Heart left ventricle (tissue), 13 donors: ENCODE results near the gene RFPL4A.
"Not testable (repeated sequence)": the region's sequence is repeated elsewhere in the genome, so short reads cannot be mapped to it uniquely, and the experiment has no call there.

Experiments
- CTCF ChIP-seq, 12 donors: fragments of 200-600 bp; sonication (generic) in 4 of 12; IDR thresholded peaks; one replicate each; pipeline versions ENCODE4 v1.5.0 to v1.8.0; 2018 to 2022; ENCODE audit warnings: antibody characterized with exemption in 12 of 12, mild to moderate bottlenecking in 5 of 12
- POLR2A ChIP-seq, 2 donors: fragments of 450-650 bp; IDR thresholded peaks; one replicate each; pipeline ENCODE4 v1.6.1; 2017; ENCODE audit warnings: antibody characterized with exemption in 2 of 2, mild to moderate bottlenecking in 2 of 2, moderate library complexity in 2 of 2
- donor health status: ischemic (EF 13 %, LVEDD 7.1; RV severe dilation, severe dysfunction).
- donor health status: DM: no; HTN: yes; CAD: no.
- donor health status: DM: no; HTN: no; CAD: no.
- donor health status: ischemic (EF 25% LVEDD 6.9; RV normal size, moderate dysfunction).
- donor health status: ischemic (EF 25% LVEDD 5.7; RV mildly dilated, moderate dysfunction).
- donor health status: ischemic (EF 35%, LVEDD 5.7; RV mildly dilated, moderate dysfunction).
- donor health status: nonischemic (EF 11% LVEDD 7.7; RV severe dilation, severe dysfunction).
- donor health status: DM: yes; HTN: yes; CAD: no.
- donor health status: PGD.
- donor health status: ischemic (EF 29% LVEDD 5.4; RV normal size, mild dysfunction).
- donor health status: nonischemic (EF 23%, LVEDD 6.1; RV moderate dilation, normal function).

DNA sequence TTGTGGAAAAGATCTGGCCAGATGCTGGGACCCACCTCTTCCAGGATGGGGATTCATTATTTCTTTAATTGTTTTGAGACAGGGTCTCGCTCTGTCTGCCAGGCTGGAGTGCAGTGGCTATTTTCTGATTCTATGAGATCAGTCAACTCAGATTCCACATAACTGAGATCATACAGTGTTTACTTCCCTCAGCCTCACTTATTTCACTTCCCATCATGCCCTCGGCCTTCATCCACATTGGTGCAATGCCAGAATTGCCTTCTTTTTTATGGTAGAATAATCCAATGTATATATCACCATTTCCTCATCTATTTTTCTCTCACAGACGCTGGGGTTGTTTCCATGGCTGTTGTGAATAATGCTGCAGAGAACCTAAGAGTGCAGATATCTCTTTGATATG is 10.7 kb downstream of the RFPL4A start:
- TF ChIP-seq CTCF, POLR2A (IDR thresholded peaks at IDR 0.05): not testable (repeated sequence)
